MM.1S (cell line): ENCODE data around the gene COL6A6.

ENCODE experiments used
- EZH2 ChIP-seq: fragments of 300-600 bp; sonication (generic); optimal IDR thresholded peaks from 2 replicates; pipeline ENCODE3; 2017; ENCODE audit warnings: low read depth, mild to moderate bottlenecking, antibody characterized with exemption, low read length, mixed read lengths
- EZH2phosphoT487 ChIP-seq: fragments of 300-600 bp; sonication (generic); IDR thresholded peaks from 2 replicates; pipeline ENCODE4 v1.6.1; 2018; ENCODE audit warnings: antibody characterized with exemption, low read length
- TF ChIP-seq, protein P1 (sequence below): fragments of 300-600 bp; sonication (generic); IDR thresholded peaks from 2 replicates; pipeline ENCODE4 v1.5.1; 2016; ENCODE audit warnings: antibody characterized with exemption, low read length, mixed read lengths

DNA sequence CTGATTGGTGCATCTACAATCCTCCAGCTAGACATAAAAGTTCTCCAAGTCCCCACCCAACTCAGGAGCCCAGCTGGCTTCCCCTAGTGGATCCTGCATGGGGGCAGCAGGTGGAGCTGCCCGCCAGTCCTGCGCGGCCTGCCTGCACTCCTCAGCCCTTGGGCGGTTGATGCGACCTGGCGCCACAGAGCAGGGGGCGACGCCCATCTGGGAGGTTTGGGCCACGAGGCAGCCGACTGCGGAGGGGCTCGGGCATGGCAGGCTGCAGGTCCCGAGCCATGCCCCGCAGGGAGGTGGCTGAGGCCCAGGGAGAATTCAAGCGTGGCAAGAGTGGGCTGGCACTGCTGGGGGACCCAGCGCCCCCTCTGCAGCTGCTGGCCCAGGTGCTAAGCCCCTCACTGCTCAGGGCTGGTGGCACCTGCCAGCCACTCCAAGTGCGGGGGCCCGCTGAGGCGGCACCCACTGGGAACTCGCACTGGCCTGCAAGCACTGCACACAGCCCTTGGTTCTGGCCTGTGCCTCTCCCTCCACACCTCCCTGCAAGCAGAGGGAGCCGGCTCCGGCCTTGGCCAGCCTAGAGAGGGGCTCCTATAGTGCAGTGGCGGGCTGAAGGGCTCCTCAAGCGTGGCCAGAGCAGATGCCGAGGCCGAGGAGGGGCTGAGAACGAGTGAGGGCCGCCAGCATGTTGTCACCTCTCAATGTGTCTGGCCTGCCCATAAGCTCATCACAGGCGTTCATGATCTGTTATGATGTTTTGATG is 30.1 kb downstream of the COL6A6 start:
- TF ChIP-seq, protein P1, sequence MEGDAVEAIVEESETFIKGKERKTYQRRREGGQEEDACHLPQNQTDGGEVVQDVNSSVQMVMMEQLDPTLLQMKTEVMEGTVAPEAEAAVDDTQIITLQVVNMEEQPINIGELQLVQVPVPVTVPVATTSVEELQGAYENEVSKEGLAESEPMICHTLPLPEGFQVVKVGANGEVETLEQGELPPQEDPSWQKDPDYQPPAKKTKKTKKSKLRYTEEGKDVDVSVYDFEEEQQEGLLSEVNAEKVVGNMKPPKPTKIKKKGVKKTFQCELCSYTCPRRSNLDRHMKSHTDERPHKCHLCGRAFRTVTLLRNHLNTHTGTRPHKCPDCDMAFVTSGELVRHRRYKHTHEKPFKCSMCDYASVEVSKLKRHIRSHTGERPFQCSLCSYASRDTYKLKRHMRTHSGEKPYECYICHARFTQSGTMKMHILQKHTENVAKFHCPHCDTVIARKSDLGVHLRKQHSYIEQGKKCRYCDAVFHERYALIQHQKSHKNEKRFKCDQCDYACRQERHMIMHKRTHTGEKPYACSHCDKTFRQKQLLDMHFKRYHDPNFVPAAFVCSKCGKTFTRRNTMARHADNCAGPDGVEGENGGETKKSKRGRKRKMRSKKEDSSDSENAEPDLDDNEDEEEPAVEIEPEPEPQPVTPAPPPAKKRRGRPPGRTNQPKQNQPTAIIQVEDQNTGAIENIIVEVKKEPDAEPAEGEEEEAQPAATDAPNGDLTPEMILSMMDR: no peak
- no peak for TF ChIP-seq EZH2
- no peak for TF ChIP-seq EZH2phosphoT487
